ENCODE data around the gene AP5Z1. TPM values are rescaled to one million over a fixed set of nuclear protein-coding genes. Genes with fewer than 3 reads are reported as not detected.

Gene AP5Z1
- total RNA-seq, 2 experiments from 2014 or later, result 32.8 to 35.0 TPM

GRCh38 chr7:4775848-4776623, 613 bp downstream of the AP5Z1 start:
- peaks cover under 1% of the 10 kb centered on the region; the same call in 1 of the 2 replicates for H3K36me3 ChIP-seq (ENCODE audit: insufficient read depth, low read length)
- no peaks in the 10 kb centered on the region for H4K20me1 ChIP-seq (ENCODE audit: insufficient read depth, low read length)
- no TSS peak for BruUV-seq (replicated peaks)
- intact Hi-C loops (cut with micrococcal nuclease; ENCODE audit: unreplicated experiment), result loop anchor here (10.0 kb wide), 1 partner anchor 199 kb away; no protein-coding TSS in a partner anchor
- peaks cover 25% of the 10 kb centered on the region for H3K79me2 ChIP-seq (ENCODE audit: insufficient read depth, low read depth, low read length)
- H3K4me3 ChIP-seq (ENCODE audit: low read depth, low read length, poor library complexity, severe bottlenecking), result peak overlapping the region; percentile 100
- ChIA-PET POLR2A (interaction anchor here (0.7 to 2.3 kb wide), 5 partner anchors 26 to 621 kb away, joined by 3 to 8 read pairs (median 4); no protein-coding TSS in a partner anchor), CTCF (ENCODE audit: unreplicated experiment) (no interaction called here)
- H3K4me2 ChIP-seq (ENCODE audit: low read length), result peak overlapping the region; percentile 100
- TF ChIP-seq EZH2phosphoT487 (IDR thresholded peaks at IDR 0.05; ENCODE audit: borderline replicate concordance, low read depth, low read length), result no peak
- no peak for TF ChIP-seq CTCF (conservative IDR thresholded peaks at IDR 0.05; ENCODE audit: low read length)
- peak; percentile 15 for DNase-seq (ENCODE audit: low spot score)
- H2AFZ ChIP-seq (ENCODE audit: low read length), result peak overlapping the region; percentile 54; the same call in 1 of the 2 replicates
- H3K27ac ChIP-seq (ENCODE audit: low read depth, low read length, poor library complexity, severe bottlenecking), result peak overlapping the region; percentile 15
- peaks cover 18% of the 10 kb centered on the region for H3K4me1 ChIP-seq (ENCODE audit: insufficient read depth, low read length, poor library complexity, severe bottlenecking)
- no peaks in the 10 kb centered on the region for H3K9me2 ChIP-seq (ENCODE audit: insufficient read depth, low read length)
- no peaks in the 10 kb centered on the region for H3K9me3 ChIP-seq (ENCODE audit: low read length)

GRCh38 chr7:4779118-4779517, 3.7 kb downstream of the AP5Z1 start:
- CTCF ChIA-PET (ENCODE audit: unreplicated experiment), result no interaction called here
- POLR2A ChIA-PET, result interaction anchor here (0.6 kb wide), 1 partner anchor 162 kb away, joined by 3 read pairs; no protein-coding TSS in a partner anchor
- Histone ChIP-seq H3K4me3 (ENCODE audit: low read depth, low read length, poor library complexity, severe bottlenecking) (no peak overlapping the region), H3K4me1 (ENCODE audit: insufficient read depth, low read length, poor library complexity, severe bottlenecking) (peaks cover 18% of the 10 kb centered on the region), H3K36me3 (ENCODE audit: insufficient read depth, low read length) (peaks cover 19% of the 10 kb centered on the region), H3K27ac (ENCODE audit: low read depth, low read length, poor library complexity, severe bottlenecking) (no peak overlapping the region), H3K9me3 (ENCODE audit: low read length) (no peaks in the 10 kb centered on the region), H3K9me2 (ENCODE audit: insufficient read depth, low read length) (no peaks in the 10 kb centered on the region), H3K4me2 (ENCODE audit: low read length) (no peak overlapping the region), H2AFZ (ENCODE audit: low read length) (no peak overlapping the region), H4K20me1 (ENCODE audit: insufficient read depth, low read length) (no peaks in the 10 kb centered on the region), H3K79me2 (ENCODE audit: insufficient read depth, low read depth, low read length) (peaks cover 25% of the 10 kb centered on the region)
- no peak for TF ChIP-seq EZH2phosphoT487 (IDR thresholded peaks at IDR 0.05; ENCODE audit: borderline replicate concordance, low read depth, low read length)
- no peak for TF ChIP-seq CTCF (conservative IDR thresholded peaks at IDR 0.05; ENCODE audit: low read length)
- no TSS peak for BruUV-seq (replicated peaks)
- no peak for DNase-seq (ENCODE audit: low spot score)
- intact Hi-C loops (cut with micrococcal nuclease; ENCODE audit: unreplicated experiment), result loop anchor here (10.0 kb wide), 1 partner anchor 196 kb away; no protein-coding TSS in a partner anchor
